MCF 10A (cell line): ENCODE results near the gene CR1. TPM values are rescaled to one million over a fixed set of nuclear protein-coding genes. Genes with fewer than 3 reads are reported as not detected.
A peak's percentile ranks its signal among the peaks of the same experiment; 100 is the strongest.

Source experiments
- BruUV-seq: library from RNA; stranded (reverse); fragments of 400-500 nt; replicated peaks from 2 replicates; lab custom pipeline; 2021; lab: Mats Ljungman, UMichigan
- CTCF ChIA-PET: fragments of 300-600 bp; sonication (Branson Sonifier 250); formaldehyde crosslinking; extraction: SDS; loops from one replicate; lab custom pipeline; 2021; ENCODE audit warnings: antibody characterized with exemption, inconsistent platforms; lab: Yijun Ruan, JAX
- POLR2A ChIA-PET: fragments of 300-600, 350-650 bp; sonication (Branson Sonifier 250); formaldehyde crosslinking; extraction: SDS; loops from one replicate; lab custom pipeline; 2020; ENCODE audit warnings: antibody characterized with exemption, inconsistent platforms; lab: Yijun Ruan, JAX
- DNase-seq: peaks from one replicate; pipeline ENCODE4 v3.0.0-alpha.2; 2018; ENCODE audit not compliant: unreplicated experiment
- H3K27ac Mint-ChIP-seq: one replicate; pipeline ENCODE4 v1.8.0; 2022; ENCODE audit warnings: mild to moderate bottlenecking, low read depth, mixed read lengths; ENCODE audit not compliant: unreplicated experiment
- H3K27me3 Mint-ChIP-seq: one replicate; pipeline ENCODE4 v1.8.0; 2022; ENCODE audit warnings: mixed read lengths; ENCODE audit not compliant: insufficient read depth, unreplicated experiment
- H3K36me3 Mint-ChIP-seq: one replicate; pipeline ENCODE4 v1.8.0; 2022; ENCODE audit warnings: mild to moderate bottlenecking, moderate library complexity, mixed read lengths; ENCODE audit not compliant: insufficient read depth, unreplicated experiment
- H3K4me1 Mint-ChIP-seq: one replicate; pipeline ENCODE4 v1.8.0; 2022; ENCODE audit warnings: mixed read lengths; ENCODE audit not compliant: insufficient read depth, unreplicated experiment
- H3K4me3 Mint-ChIP-seq: one replicate; pipeline ENCODE4 v1.8.0; 2022; ENCODE audit warnings: mild to moderate bottlenecking, moderate library complexity, mixed read lengths; ENCODE audit not compliant: unreplicated experiment
- H3K9me3 Mint-ChIP-seq: one replicate; pipeline ENCODE4 v1.8.0; 2022; ENCODE audit warnings: mixed read lengths; ENCODE audit not compliant: unreplicated experiment
- CTCF ChIP-seq: fragments of 200-600 bp; IDR thresholded peaks from one replicate; pipeline ENCODE4 v1.8.0; 2022; ENCODE audit warnings: antibody characterized with exemption, mild to moderate bottlenecking; ENCODE audit not compliant: unreplicated experiment
- intact Hi-C: fragments of 100-400 bp; cut with micrococcal nuclease; formaldehyde crosslinking; loops from 2 replicates; pipeline ENCODE4 v1.14.1; 2022
- total RNA-seq: library from RNA; stranded (reverse); gene quantifications from 2 replicates; pipeline ENCODE4 v1.2.3, GENCODE V29; 2022

Gene CR1
- total RNA-seq, 1 experiment from 2014 or later: not detected

- CTCF ChIA-PET: interaction anchor here (0.8 to 1.2 kb wide), 2 partner anchors 12 to 378 kb away, joined by 3 to 4 read pairs; no protein-coding TSS in a partner anchor
- BruUV-seq: no TSS peak
- no peak for DNase-seq
- no peaks in the 10 kb centered on the region for H3K4me1 Mint-ChIP-seq
- no peaks in the 10 kb centered on the region for H3K36me3 Mint-ChIP-seq
- no peak for TF ChIP-seq CTCF
- no peak overlapping the region for H3K27ac Mint-ChIP-seq
- H3K27me3 Mint-ChIP-seq: peaks cover 50% of the 10 kb centered on the region
- POLR2A ChIA-PET: no interaction called here
- intact Hi-C loops: no loop called here
- no peak overlapping the region for H3K4me3 Mint-ChIP-seq
- H3K9me3 Mint-ChIP-seq: no peaks in the 10 kb centered on the region
Observed at GRCh38 chr1:207462535-207462934, 33.4 kb upstream of the CR1 start.

- BruUV-seq: no TSS peak
- no peaks in the 10 kb centered on the region for H3K4me1 Mint-ChIP-seq
- H3K27ac Mint-ChIP-seq: no peak overlapping the region
- H3K27me3 Mint-ChIP-seq: peaks cover 55% of the 10 kb centered on the region
- ChIA-PET POLR2A (interaction anchor here (0.5 kb wide), 1 partner anchor 30 kb away, joined by 3 read pairs; no protein-coding TSS in a partner anchor), CTCF (no interaction called here)
- no peak overlapping the region for H3K4me3 Mint-ChIP-seq
- no peak for TF ChIP-seq CTCF
- peak; percentile 60 for DNase-seq
- no peaks in the 10 kb centered on the region for H3K36me3 Mint-ChIP-seq
- no peaks in the 10 kb centered on the region for H3K9me3 Mint-ChIP-seq
- intact Hi-C loops: no loop called here
Observed at GRCh38 chr1:207463021-207463420, 32.9 kb upstream of the CR1 start.

- no peak for DNase-seq
- H3K36me3 Mint-ChIP-seq: no peaks in the 10 kb centered on the region
- H3K9me3 Mint-ChIP-seq: no peaks in the 10 kb centered on the region
- CTCF ChIA-PET: interaction anchor here (0.6 kb wide), 1 partner anchor 380 kb away, joined by 4 read pairs; no protein-coding TSS in a partner anchor
- intact Hi-C loops: no loop called here
- peaks cover 61% of the 10 kb centered on the region for H3K27me3 Mint-ChIP-seq
- no TSS peak for BruUV-seq
- H3K27ac Mint-ChIP-seq: no peak overlapping the region
- TF ChIP-seq CTCF: no peak
- POLR2A ChIA-PET: interaction anchor here (0.5 to 0.9 kb wide), 2 partner anchors 8 to 29 kb away, joined by 3 read pairs; no protein-coding TSS in a partner anchor
- H3K4me3 Mint-ChIP-seq: no peak overlapping the region
- H3K4me1 Mint-ChIP-seq: no peaks in the 10 kb centered on the region
Observed at GRCh38 chr1:207463571-207463970, 32.4 kb upstream of the CR1 start.

- CTCF ChIA-PET: interaction anchor here (0.9 to 2.2 kb wide), 3 partner anchors 29 to 379 kb away, joined by 3 to 6 read pairs (median 3); no protein-coding TSS in a partner anchor
- Mint-ChIP-seq H3K9me3 (no peaks in the 10 kb centered on the region), H3K4me1 (no peaks in the 10 kb centered on the region), H3K27me3 (peaks cover 92% of the 10 kb centered on the region), H3K4me3 (no peak overlapping the region), H3K27ac (no peak overlapping the region), H3K36me3 (no peaks in the 10 kb centered on the region)
- no peak for TF ChIP-seq CTCF
- POLR2A ChIA-PET: interaction anchor here (0.8 kb wide), 1 partner anchor 10 kb away, joined by 4 read pairs; no protein-coding TSS in a partner anchor
- DNase-seq: no peak
- no TSS peak for BruUV-seq
- intact Hi-C loops: no loop called here
Observed at GRCh38 chr1:207470927-207471326, 25.0 kb upstream of the CR1 start.
